GM23248 (cell line): Measurements from ENCODE around the gene ADIPOR2. TPM values are rescaled to one million over a fixed set of nuclear protein-coding genes. Genes with fewer than 3 reads are reported as not detected.

Experiments
- DNase-seq: peaks from one replicate; pipeline ENCODE4 v3.0.0-alpha.2; 2015
- H2AFZ ChIP-seq: fragments of 200-600 bp; sonication (generic); 2 replicates; pipeline ENCODE4 v1.6.1; 2016; ENCODE audit warnings: antibody characterized with exemption
- H3F3A ChIP-seq: fragments of 200-600 bp; sonication (generic); 2 replicates; pipeline ENCODE4 v1.6.1; 2016; ENCODE audit warnings: mild to moderate bottlenecking, antibody characterized with exemption, mixed run types; ENCODE audit not compliant: insufficient read depth
- H3K27ac ChIP-seq: fragments of 200-600 bp; sonication (generic); 2 replicates; pipeline ENCODE4 v1.5.1; 2016; ENCODE audit warnings: mild to moderate bottlenecking
- H3K27me3 ChIP-seq: fragments of 200-600 bp; sonication (generic); replicated peaks from 2 replicates; pipeline ENCODE4 v1.6.1; 2016; ENCODE audit warnings: mild to moderate bottlenecking; ENCODE audit not compliant: insufficient read depth
- H3K36me3 ChIP-seq: fragments of 200-600 bp; sonication (generic); 2 replicates; pipeline ENCODE4 v1.6.1; 2016; ENCODE audit warnings: low read depth, mild to moderate bottlenecking
- H3K4me1 ChIP-seq: fragments of 200-600 bp; sonication (generic); 2 replicates; pipeline ENCODE4 v1.6.1; 2016; ENCODE audit warnings: mild to moderate bottlenecking; ENCODE audit not compliant: insufficient read depth
- H3K4me2 ChIP-seq: fragments of 200-600 bp; sonication (generic); one replicate; pipeline ENCODE4 v1.6.1; 2016; ENCODE audit warnings: mild to moderate bottlenecking; ENCODE audit not compliant: unreplicated experiment
- H3K4me3 ChIP-seq: fragments of 200-600 bp; sonication (generic); 2 replicates; pipeline ENCODE4 v1.5.1; 2016; ENCODE audit warnings: mild to moderate bottlenecking
- H3K79me2 ChIP-seq: fragments of 200-600 bp; sonication (generic); 2 replicates; pipeline ENCODE4 v1.6.1; 2016; ENCODE audit warnings: mild to moderate bottlenecking; ENCODE audit not compliant: insufficient read depth
- H3K9ac ChIP-seq: fragments of 200-600 bp; sonication (generic); 2 replicates; pipeline ENCODE4 v1.6.1; 2016; ENCODE audit warnings: mild to moderate bottlenecking
- H3K9me2 ChIP-seq: fragments of 200-600 bp; sonication (generic); 2 replicates; pipeline ENCODE4 v1.6.1; 2016; ENCODE audit warnings: mixed run types, mild to moderate bottlenecking, moderate library complexity; ENCODE audit not compliant: insufficient read depth
- H3K9me3 ChIP-seq: fragments of 200-600 bp; sonication (generic); one replicate; pipeline ENCODE4 v1.6.1; 2017; ENCODE audit warnings: low read depth
- H4K20me1 ChIP-seq: fragments of 200-600 bp; sonication (generic); 2 replicates; pipeline ENCODE4 v1.6.0; 2016; ENCODE audit not compliant: insufficient read depth
- EZH2 ChIP-seq: fragments of 200-600 bp; sonication (generic); IDR thresholded peaks from 2 replicates; pipeline ENCODE4 v1.6.1; 2018; ENCODE audit warnings: antibody characterized with exemption, mild to moderate bottlenecking; ENCODE audit not compliant: insufficient read depth, poor library complexity, severe bottlenecking
- EZH2phosphoT487 ChIP-seq: fragments of 200-600 bp; sonication (generic); IDR thresholded peaks from 2 replicates; pipeline ENCODE4 v1.6.1; 2018; ENCODE audit warnings: antibody characterized with exemption, moderate library complexity, mild to moderate bottlenecking, low read depth; ENCODE audit not compliant: insufficient read depth
- WGBS, 2 experiments: methylation state at CpG; one replicate each; pipeline ENCODE4 v1.1.6; 2015 to 2017; ENCODE audit warnings: low lambda C conversion rate in 2 of 2, low coverage in 1 of 2; ENCODE audit errors: missing lambda C conversion rate in 2 of 2; 5-methylcytosine and 5-hydroxymethylcytosine counted together
- in situ Hi-C: fragments of 300-500 bp; cut with MboI; formaldehyde crosslinking; loops from 2 replicates; pipeline ENCODE4 v1.15.0; 2020
- polyA plus RNA-seq: library from polyadenylated mRNA; unstranded; fragments of >200 nt; fragmentation: Nextera tagmentation; extraction: Ambion mirVana; gene quantifications from 2 replicates; pipeline ENCODE4 v1.2.1, GENCODE V29; 2016
- total RNA-seq: library from RNA; depleted of rRNA; stranded (reverse); fragments of >200 nt; shearing (Covaris generic); gene quantifications from 2 replicates; pipeline ENCODE4 v1.2.3, GENCODE V29; 2014

Gene ADIPOR2
- total and polyA plus RNA-seq, 2 experiments from 2014 or later: 4.2 to 18.8 TPM

GRCh38 chr12:1791104-1791841 lies 100.4 kb downstream of the ADIPOR2 start:
- 0 out of 2 replicates have a peak, but pooled peaks cover 4% of the 10 kb centered on the region for H3F3A ChIP-seq
- no peak overlapping the region for H3K27ac ChIP-seq
- H3K4me3 ChIP-seq: no peak overlapping the region
- no peaks in the 10 kb centered on the region for H3K9me3 ChIP-seq
- in situ Hi-C loops: loop anchor here (10.0 to 25.0 kb wide), 2 partner anchors 234 to 654 kb away; no protein-coding TSS in a partner anchor
- 47 to 51% methylated on average over 10 of the region's 10 CpGs for WGBS, 2 experiments
- H3K9me2 ChIP-seq: no peaks in the 10 kb centered on the region
- no peaks in the 10 kb centered on the region for H3K79me2 ChIP-seq
- TF ChIP-seq EZH2phosphoT487: no peak
- no peak for TF ChIP-seq EZH2
- H3K4me1 ChIP-seq: no peaks in the 10 kb centered on the region
- H3K9ac ChIP-seq: no peak overlapping the region
- no peaks in the 10 kb centered on the region for H4K20me1 ChIP-seq
- no peak overlapping the region for H2AFZ ChIP-seq
- H3K4me2 ChIP-seq: no peak overlapping the region
- no peaks in the 10 kb centered on the region for H3K36me3 ChIP-seq
- no peaks in the 10 kb centered on the region for H3K27me3 ChIP-seq
- DNase-seq: peak; percentile 82

GRCh38 chr12:1792406-1792805 lies 101.5 kb downstream of the ADIPOR2 start:
- Histone ChIP-seq H3K9me2 (no peaks in the 10 kb centered on the region), H3K4me1 (no peaks in the 10 kb centered on the region), H2AFZ (no peak overlapping the region), H3K27ac (no peak overlapping the region), H3K9ac (no peak overlapping the region), H3K4me2 (no peak overlapping the region), H3K27me3 (no peaks in the 10 kb centered on the region), H3K36me3 (no peaks in the 10 kb centered on the region), H4K20me1 (no peaks in the 10 kb centered on the region), H3K4me3 (no peak overlapping the region), H3K9me3 (no peaks in the 10 kb centered on the region), H3F3A (0 out of 2 replicates have a peak, but pooled peaks cover 4% of the 10 kb centered on the region), H3K79me2 (no peaks in the 10 kb centered on the region)
- TF ChIP-seq EZH2phosphoT487 (no peak), EZH2 (no peak)
- WGBS, 2 experiments: 80 to 81% methylated on average over 6 of the region's 6 CpGs
- DNase-seq: no peak
- in situ Hi-C loops: loop anchor here (10.0 to 25.0 kb wide), 2 partner anchors 232 to 655 kb away; no protein-coding TSS in a partner anchor

- H3K9me3 ChIP-seq: no peaks in the 10 kb centered on the region
- DNase-seq: no peak
- no peak overlapping the region for H3K4me3 ChIP-seq
- in situ Hi-C loops: loop anchor here (10.0 to 25.0 kb wide), 2 partner anchors 231 to 656 kb away; no protein-coding TSS in a partner anchor
- no peaks in the 10 kb centered on the region for H3K27me3 ChIP-seq
- H3K9ac ChIP-seq: no peak overlapping the region
- 0 out of 2 replicates have a peak, but pooled peaks cover 4% of the 10 kb centered on the region for H3F3A ChIP-seq
- H3K4me1 ChIP-seq: no peaks in the 10 kb centered on the region
- H3K27ac ChIP-seq: no peak overlapping the region
- H2AFZ ChIP-seq: no peak overlapping the region
- H4K20me1 ChIP-seq: no peaks in the 10 kb centered on the region
- no peaks in the 10 kb centered on the region for H3K36me3 ChIP-seq
- WGBS, 2 experiments: 91 to 93% methylated on average over 25 to 26 of the region's 26 CpGs
- no peak for TF ChIP-seq EZH2
- no peak for TF ChIP-seq EZH2phosphoT487
- H3K9me2 ChIP-seq: no peaks in the 10 kb centered on the region
- no peaks in the 10 kb centered on the region for H3K79me2 ChIP-seq
- no peak overlapping the region for H3K4me2 ChIP-seq
Observed at GRCh38 chr12:1793426-1794210, 102.7 kb downstream of the ADIPOR2 start.

GRCh38 chr12:1794440-1795090 lies 103.7 kb downstream of the ADIPOR2 start:
- Histone ChIP-seq H2AFZ (no peak overlapping the region), H3K79me2 (no peaks in the 10 kb centered on the region), H3F3A (0 out of 2 replicates have a peak, but pooled peaks cover 4% of the 10 kb centered on the region), H3K4me3 (no peak overlapping the region), H3K9me2 (no peaks in the 10 kb centered on the region), H3K4me1 (no peaks in the 10 kb centered on the region), H3K9ac (no peak overlapping the region), H3K27me3 (no peaks in the 10 kb centered on the region), H3K9me3 (no peaks in the 10 kb centered on the region), H3K36me3 (no peaks in the 10 kb centered on the region), H4K20me1 (no peaks in the 10 kb centered on the region), H3K27ac (no peak overlapping the region), H3K4me2 (no peak overlapping the region)
- WGBS, 2 experiments: 85 to 87% methylated on average over 15 of the region's 15 CpGs
- DNase-seq: no peak
- in situ Hi-C loops: loop anchor here (10.0 to 25.0 kb wide), 2 partner anchors 230 to 657 kb away; no protein-coding TSS in a partner anchor
- TF ChIP-seq EZH2: no peak
- no peak for TF ChIP-seq EZH2phosphoT487
